ENCODE data around the gene KCTD11. TPM values are rescaled to one million over a fixed set of nuclear protein-coding genes. Genes with fewer than 3 reads are reported as not detected.

Gene KCTD11
- total and polyA plus RNA-seq, 2 of the 13 experiments (the other 11 are each of a cell fraction or from before 2014, with no cell fraction given), result 1.6 to 2.6 TPM

DNA sequence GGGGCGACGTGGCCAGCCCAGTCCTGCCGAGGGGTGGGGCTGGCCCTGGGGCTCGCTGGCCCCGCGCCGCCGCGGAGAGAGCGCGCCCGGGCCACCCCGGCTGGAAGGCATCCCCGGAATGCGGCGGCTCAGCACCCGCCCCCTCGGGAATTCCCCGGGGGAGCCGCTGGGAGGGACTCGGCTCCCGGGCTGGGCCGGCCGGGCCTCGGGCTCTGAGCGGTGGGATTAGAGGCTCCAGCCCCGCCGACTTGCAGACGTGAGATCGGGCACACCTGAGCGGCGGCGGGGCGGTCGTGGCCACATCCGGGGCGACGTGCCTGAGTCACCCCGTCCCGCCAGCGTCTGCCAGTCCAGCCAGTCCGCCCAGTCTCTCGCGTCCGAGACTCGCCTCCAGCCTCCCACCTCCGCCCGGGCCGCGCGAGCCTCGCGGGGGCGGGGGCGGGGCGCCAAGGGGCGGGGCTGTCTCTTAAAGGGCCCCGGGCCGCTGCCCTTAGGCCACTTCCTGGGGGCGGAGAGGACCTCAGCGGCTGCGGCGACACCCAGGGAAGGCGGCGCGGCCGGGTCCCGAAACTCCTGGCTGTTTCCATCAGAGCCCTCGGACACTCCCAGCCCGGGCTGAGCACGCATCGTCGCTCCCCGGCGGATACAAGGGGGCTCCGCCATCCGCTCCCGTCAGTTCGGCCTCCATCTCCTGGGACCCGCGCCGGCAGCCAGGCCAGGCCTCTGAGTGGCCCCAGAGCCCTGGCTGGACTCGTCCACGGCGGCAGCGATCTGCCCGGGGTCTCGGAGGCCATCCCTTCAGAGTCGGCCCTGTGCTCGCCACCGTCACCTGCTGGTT, at the start of gene KCTD11 (continued):
- TF ChIP-seq ADNP (CRISPR knock-in tag; IDR thresholded peaks at IDR 0.05) (no peak), ZNF776 (CRISPR knock-in tag; IDR thresholded peaks at IDR 0.05) (peak; percentile 79), ZNF672 (CRISPR knock-in tag; IDR thresholded peaks at IDR 0.05) (no peak), ASH2L (IDR thresholded peaks at IDR 0.05; ENCODE audit: insufficient read length, low read depth, low read length) (peak; percentile 56), CEBPG (CRISPR knock-in tag; IDR thresholded peaks at IDR 0.05) (no peak), RCOR2 (CRISPR knock-in tag; IDR thresholded peaks at IDR 0.05) (0 out of 2 replicates have a peak, but pooled peaks have one; percentile 18), PHF5A (CRISPR knock-in tag; IDR thresholded peaks at IDR 0.05; ENCODE audit: low read depth, unreplicated experiment) (peak; percentile 65), KDM2A (CRISPR knock-in tag; IDR thresholded peaks at IDR 0.05; ENCODE audit: borderline replicate concordance, low read depth) (0 out of 2 replicates have a peak, but pooled peaks have one; percentile 38)
- TF ChIP-seq, protein P1, sequence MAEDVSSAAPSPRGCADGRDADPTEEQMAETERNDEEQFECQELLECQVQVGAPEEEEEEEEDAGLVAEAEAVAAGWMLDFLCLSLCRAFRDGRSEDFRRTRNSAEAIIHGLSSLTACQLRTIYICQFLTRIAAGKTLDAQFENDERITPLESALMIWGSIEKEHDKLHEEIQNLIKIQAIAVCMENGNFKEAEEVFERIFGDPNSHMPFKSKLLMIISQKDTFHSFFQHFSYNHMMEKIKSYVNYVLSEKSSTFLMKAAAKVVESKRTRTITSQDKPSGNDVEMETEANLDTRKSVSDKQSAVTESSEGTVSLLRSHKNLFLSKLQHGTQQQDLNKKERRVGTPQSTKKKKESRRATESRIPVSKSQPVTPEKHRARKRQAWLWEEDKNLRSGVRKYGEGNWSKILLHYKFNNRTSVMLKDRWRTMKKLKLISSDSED (CRISPR knock-in tag; IDR thresholded peaks at IDR 0.05), result no peak
- TF ChIP-seq, protein P2, sequence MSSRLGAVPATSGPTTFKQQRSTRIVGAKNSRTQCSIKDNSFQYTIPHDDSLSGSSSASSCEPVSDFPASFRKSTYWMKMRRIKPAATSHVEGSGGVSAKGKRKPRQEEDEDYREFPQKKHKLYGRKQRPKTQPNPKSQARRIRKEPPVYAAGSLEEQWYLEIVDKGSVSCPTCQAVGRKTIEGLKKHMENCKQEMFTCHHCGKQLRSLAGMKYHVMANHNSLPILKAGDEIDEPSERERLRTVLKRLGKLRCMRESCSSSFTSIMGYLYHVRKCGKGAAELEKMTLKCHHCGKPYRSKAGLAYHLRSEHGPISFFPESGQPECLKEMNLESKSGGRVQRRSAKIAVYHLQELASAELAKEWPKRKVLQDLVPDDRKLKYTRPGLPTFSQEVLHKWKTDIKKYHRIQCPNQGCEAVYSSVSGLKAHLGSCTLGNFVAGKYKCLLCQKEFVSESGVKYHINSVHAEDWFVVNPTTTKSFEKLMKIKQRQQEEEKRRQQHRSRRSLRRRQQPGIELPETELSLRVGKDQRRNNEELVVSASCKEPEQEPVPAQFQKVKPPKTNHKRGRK (CRISPR knock-in tag; IDR thresholded peaks at IDR 0.05), result no peak
- TF ChIP-seq, protein P3, sequence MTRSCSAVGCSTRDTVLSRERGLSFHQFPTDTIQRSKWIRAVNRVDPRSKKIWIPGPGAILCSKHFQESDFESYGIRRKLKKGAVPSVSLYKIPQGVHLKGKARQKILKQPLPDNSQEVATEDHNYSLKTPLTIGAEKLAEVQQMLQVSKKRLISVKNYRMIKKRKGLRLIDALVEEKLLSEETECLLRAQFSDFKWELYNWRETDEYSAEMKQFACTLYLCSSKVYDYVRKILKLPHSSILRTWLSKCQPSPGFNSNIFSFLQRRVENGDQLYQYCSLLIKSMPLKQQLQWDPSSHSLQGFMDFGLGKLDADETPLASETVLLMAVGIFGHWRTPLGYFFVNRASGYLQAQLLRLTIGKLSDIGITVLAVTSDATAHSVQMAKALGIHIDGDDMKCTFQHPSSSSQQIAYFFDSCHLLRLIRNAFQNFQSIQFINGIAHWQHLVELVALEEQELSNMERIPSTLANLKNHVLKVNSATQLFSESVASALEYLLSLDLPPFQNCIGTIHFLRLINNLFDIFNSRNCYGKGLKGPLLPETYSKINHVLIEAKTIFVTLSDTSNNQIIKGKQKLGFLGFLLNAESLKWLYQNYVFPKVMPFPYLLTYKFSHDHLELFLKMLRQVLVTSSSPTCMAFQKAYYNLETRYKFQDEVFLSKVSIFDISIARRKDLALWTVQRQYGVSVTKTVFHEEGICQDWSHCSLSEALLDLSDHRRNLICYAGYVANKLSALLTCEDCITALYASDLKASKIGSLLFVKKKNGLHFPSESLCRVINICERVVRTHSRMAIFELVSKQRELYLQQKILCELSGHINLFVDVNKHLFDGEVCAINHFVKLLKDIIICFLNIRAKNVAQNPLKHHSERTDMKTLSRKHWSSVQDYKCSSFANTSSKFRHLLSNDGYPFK (CRISPR knock-in tag; IDR thresholded peaks at IDR 0.05; ENCODE audit: borderline replicate concordance), result no peak
- TF ChIP-seq, protein P4, sequence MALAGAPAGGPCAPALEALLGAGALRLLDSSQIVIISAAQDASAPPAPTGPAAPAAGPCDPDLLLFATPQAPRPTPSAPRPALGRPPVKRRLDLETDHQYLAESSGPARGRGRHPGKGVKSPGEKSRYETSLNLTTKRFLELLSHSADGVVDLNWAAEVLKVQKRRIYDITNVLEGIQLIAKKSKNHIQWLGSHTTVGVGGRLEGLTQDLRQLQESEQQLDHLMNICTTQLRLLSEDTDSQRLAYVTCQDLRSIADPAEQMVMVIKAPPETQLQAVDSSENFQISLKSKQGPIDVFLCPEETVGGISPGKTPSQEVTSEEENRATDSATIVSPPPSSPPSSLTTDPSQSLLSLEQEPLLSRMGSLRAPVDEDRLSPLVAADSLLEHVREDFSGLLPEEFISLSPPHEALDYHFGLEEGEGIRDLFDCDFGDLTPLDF (CRISPR knock-in tag; IDR thresholded peaks at IDR 0.05), result peak; percentile 45; the same call in 1 of the 2 replicates
- TF ChIP-seq, protein P5, sequence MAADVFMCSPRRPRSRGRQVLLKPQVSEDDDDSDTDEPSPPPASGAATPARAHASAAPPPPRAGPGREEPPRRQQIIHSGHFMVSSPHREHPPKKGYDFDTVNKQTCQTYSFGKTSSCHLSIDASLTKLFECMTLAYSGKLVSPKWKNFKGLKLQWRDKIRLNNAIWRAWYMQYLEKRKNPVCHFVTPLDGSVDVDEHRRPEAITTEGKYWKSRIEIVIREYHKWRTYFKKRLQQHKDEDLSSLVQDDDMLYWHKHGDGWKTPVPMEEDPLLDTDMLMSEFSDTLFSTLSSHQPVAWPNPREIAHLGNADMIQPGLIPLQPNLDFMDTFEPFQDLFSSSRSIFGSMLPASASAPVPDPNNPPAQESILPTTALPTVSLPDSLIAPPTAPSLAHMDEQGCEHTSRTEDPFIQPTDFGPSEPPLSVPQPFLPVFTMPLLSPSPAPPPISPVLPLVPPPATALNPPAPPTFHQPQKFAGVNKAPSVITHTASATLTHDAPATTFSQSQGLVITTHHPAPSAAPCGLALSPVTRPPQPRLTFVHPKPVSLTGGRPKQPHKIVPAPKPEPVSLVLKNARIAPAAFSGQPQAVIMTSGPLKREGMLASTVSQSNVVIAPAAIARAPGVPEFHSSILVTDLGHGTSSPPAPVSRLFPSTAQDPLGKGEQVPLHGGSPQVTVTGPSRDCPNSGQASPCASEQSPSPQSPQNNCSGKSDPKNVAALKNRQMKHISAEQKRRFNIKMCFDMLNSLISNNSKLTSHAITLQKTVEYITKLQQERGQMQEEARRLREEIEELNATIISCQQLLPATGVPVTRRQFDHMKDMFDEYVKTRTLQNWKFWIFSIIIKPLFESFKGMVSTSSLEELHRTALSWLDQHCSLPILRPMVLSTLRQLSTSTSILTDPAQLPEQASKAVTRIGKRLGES (CRISPR knock-in tag; IDR thresholded peaks at IDR 0.05; ENCODE audit: borderline replicate concordance), result peak; percentile 48; the same call in 1 of the 2 replicates
- TF ChIP-seq, protein P6, sequence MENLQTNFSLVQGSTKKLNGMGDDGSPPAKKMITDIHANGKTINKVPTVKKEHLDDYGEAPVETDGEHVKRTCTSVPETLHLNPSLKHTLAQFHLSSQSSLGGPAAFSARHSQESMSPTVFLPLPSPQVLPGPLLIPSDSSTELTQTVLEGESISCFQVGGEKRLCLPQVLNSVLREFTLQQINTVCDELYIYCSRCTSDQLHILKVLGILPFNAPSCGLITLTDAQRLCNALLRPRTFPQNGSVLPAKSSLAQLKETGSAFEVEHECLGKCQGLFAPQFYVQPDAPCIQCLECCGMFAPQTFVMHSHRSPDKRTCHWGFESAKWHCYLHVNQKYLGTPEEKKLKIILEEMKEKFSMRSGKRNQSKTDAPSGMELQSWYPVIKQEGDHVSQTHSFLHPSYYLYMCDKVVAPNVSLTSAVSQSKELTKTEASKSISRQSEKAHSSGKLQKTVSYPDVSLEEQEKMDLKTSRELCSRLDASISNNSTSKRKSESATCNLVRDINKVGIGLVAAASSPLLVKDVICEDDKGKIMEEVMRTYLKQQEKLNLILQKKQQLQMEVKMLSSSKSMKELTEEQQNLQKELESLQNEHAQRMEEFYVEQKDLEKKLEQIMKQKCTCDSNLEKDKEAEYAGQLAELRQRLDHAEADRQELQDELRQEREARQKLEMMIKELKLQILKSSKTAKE (CRISPR knock-in tag; IDR thresholded peaks at IDR 0.05; ENCODE audit: borderline replicate concordance), result peak; percentile 85; the same call in 1 of the 2 replicates
